ENCODE results near the gene MAP4. TPM values are rescaled to one million over a fixed set of nuclear protein-coding genes. Genes with fewer than 3 reads are reported as not detected.

The MAP4 gene
- total RNA-seq, 1 experiment from 2014 or later = 140 TPM

DNA sequence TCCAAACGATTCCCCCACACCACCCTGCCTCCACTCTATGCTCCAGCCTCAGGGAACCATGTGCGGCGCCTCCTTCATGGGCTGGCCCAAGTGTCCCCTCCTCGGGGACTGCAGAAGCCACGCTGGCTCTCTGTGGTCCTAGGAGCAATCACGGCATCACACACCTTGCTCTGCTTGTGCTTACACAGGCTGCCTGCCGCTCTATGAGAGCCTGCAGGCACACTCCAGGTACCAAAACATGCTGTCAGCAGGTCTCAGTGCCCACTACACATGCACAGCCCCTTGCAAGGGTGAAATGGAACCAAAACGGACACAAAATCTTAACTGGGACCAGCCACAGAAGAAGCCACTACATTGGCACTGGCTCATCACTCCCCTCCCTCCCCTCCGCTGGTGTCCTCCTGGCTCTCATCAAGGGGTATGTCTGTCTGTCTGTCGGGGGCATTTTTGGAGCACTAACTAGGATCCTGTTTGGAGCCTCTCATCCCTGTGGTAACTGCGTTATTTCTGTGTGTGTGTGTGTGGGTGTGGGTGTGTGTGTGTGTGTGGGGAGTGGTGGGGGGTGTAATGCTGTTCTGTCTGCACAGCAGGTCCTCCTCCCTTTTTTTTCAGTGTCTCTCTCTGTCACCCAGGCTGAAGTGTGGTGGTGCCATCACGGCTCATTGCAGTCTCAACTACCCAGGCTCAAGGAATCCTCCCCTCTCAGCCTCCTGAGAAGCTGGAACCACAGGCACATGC, 152.7 kb downstream of the MAP4 start:
- Histone ChIP-seq H4K8ac (replicated peaks; ENCODE audit: insufficient read length, low read depth, low read length) (no peak overlapping the region), H4K20me1 (ENCODE audit: control insufficient read depth, insufficient read depth, insufficient read length) (no peaks in the 10 kb centered on the region), H3K23me2 (ENCODE audit: insufficient read length, low read depth, low read length, poor library complexity, severe bottlenecking) (no peaks in the 10 kb centered on the region), H3K79me1 (ENCODE audit: insufficient read depth, low read depth, low read length, poor library complexity, severe bottlenecking) (no peaks in the 10 kb centered on the region), H3K9me3 (ENCODE audit: control insufficient read depth, low read depth, low read length) (no peaks in the 10 kb centered on the region), H3K14ac (ENCODE audit: insufficient read depth, low read length) (no peak overlapping the region; the same call in 1 of the 2 replicates), H3K4ac (ENCODE audit: low read depth, low read length) (no peak overlapping the region), H2BK12ac (ENCODE audit: insufficient read length, low read depth, low read length) (no peak overlapping the region), H3K23ac (ENCODE audit: insufficient read length, low read depth, low read length) (no peak overlapping the region), H2BK120ac (ENCODE audit: low read depth, low read length, poor library complexity, severe bottlenecking) (no peak overlapping the region), H4K5ac (ENCODE audit: insufficient read length, low read depth, low read length) (no peak overlapping the region), H3T11ph (ENCODE audit: low read length) (no peak overlapping the region), H3K27me3 (ENCODE audit: insufficient read depth, low read length) (no peaks in the 10 kb centered on the region), H2BK5ac (ENCODE audit: insufficient read length, low read length) (no peak overlapping the region), H3K27ac (ENCODE audit: insufficient read length, low read depth, low read length) (no peak overlapping the region), H2BK20ac (ENCODE audit: low read depth, low read length, poor library complexity, severe bottlenecking) (no peak overlapping the region), H2AFZ (ENCODE audit: low read length) (no peak overlapping the region), H4K91ac (ENCODE audit: insufficient read length, low read depth, low read length) (no peak overlapping the region), H3K79me2 (ENCODE audit: insufficient read depth, low read length) (no peaks in the 10 kb centered on the region), H2BK15ac (ENCODE audit: low read depth, low read length) (no peak overlapping the region), H3K4me2 (ENCODE audit: insufficient read depth, insufficient read length, low read length) (no peak overlapping the region), H3K9ac (ENCODE audit: extremely low read depth, insufficient read length, low read length) (no peak overlapping the region), H3K18ac (ENCODE audit: insufficient read length, low read depth, low read length) (no peak overlapping the region), H3K56ac (ENCODE audit: insufficient read length, low read depth, low read length) (no peak overlapping the region), H3K4me1 (ENCODE audit: insufficient read depth, low read length) (no peaks in the 10 kb centered on the region), H2AK5ac (ENCODE audit: insufficient read length, low read length) (no peak overlapping the region)
- Mint-ChIP-seq H3K4me3 (no peak overlapping the region), H3K27me3 (ENCODE audit: low read depth) (no peaks in the 10 kb centered on the region), H3K36me3 (ENCODE audit: insufficient read depth in 1 of 3, low read depth in 3 of 3) (peaks cover 15 to 56% (median 40%) of the 10 kb centered on the region in 3 experiments; a peak in 6 of 7 replicates), H3K27ac (peak overlapping the region in 2 of 3 experiments; percentile 40 to 75; a peak in 3 of 7 replicates), H3K9me3 (no peaks in the 10 kb centered on the region), H3K4me1 (peaks cover 0 to 5% of the 10 kb centered on the region in 2 experiments; a peak in 1 of 4 replicates)
- TF ChIP-seq, protein P1, sequence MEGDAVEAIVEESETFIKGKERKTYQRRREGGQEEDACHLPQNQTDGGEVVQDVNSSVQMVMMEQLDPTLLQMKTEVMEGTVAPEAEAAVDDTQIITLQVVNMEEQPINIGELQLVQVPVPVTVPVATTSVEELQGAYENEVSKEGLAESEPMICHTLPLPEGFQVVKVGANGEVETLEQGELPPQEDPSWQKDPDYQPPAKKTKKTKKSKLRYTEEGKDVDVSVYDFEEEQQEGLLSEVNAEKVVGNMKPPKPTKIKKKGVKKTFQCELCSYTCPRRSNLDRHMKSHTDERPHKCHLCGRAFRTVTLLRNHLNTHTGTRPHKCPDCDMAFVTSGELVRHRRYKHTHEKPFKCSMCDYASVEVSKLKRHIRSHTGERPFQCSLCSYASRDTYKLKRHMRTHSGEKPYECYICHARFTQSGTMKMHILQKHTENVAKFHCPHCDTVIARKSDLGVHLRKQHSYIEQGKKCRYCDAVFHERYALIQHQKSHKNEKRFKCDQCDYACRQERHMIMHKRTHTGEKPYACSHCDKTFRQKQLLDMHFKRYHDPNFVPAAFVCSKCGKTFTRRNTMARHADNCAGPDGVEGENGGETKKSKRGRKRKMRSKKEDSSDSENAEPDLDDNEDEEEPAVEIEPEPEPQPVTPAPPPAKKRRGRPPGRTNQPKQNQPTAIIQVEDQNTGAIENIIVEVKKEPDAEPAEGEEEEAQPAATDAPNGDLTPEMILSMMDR (conservative IDR thresholded peaks at IDR 0.05) = no peak
- WGBS (ENCODE audit: extremely low coverage, insufficient read length, low lambda C conversion rate) = no CpG with 5 or more reads among the region's 12 CpGs
- no peak for DNase-seq

All from H9 (cell line).